ENCODE measurements around the gene CORT.
A peak's percentile ranks its signal among the peaks of the same experiment; 100 is the strongest.
"Not testable (repeated sequence)": the region's sequence is repeated elsewhere in the genome, so short reads cannot be mapped to it uniquely, and the experiment has no call there.

The CORT gene

GRCh38 chr1:10440305-10440704 is 9.5 kb upstream of the CORT start:
- DNase-seq, result no peak

- no peak for DNase-seq
These were observed 9.0 kb upstream of the CORT start for GRCh38 chr1:10440794-10441193.

- DNase-seq, result no peak
These were observed 5.6 kb upstream of the CORT start for GRCh38 chr1:10444248-10444647.

GRCh38 chr1:10444795-10445397 is 4.9 kb upstream of the CORT start:
- no peak for DNase-seq

- DNase-seq, result no peak
These were observed 2.9 kb upstream of the CORT start for GRCh38 chr1:10446790-10447422.

- no peak for DNase-seq
These were observed 454 bp downstream of the CORT start for GRCh38 chr1:10450156-10450814.

- no peak for DNase-seq
These were observed 1.0 kb downstream of the CORT start for GRCh38 chr1:10450836-10451235.

GRCh38 chr1:10451287-10451686 is 1.5 kb downstream of the CORT start:
- no peak for DNase-seq

- DNase-seq, result no peak
These were observed 6.2 kb downstream of the CORT start for GRCh38 chr1:10456048-10456447.

GRCh38 chr1:10456661-10457060 is 6.8 kb downstream of the CORT start:
- DNase-seq, result no peak

- not testable (repeated sequence) for DNase-seq
These were observed 7.6 kb downstream of the CORT start for GRCh38 chr1:10457462-10457861.

GRCh38 chr1:10457875-10458274 is 8.0 kb downstream of the CORT start:
- DNase-seq, result no peak

GRCh38 chr1:10459184-10459583 is 9.4 kb downstream of the CORT start:
- no peak for DNase-seq

GRCh38 chr1:10467078-10467477 is 17.2 kb downstream of the CORT start:
- DNase-seq, result no peak

- DNase-seq, result no peak
These were observed 20.2 kb downstream of the CORT start for GRCh38 chr1:10470043-10470442.

GRCh38 chr1:10471411-10472219 is 21.8 kb downstream of the CORT start:
- DNase-seq, result no peak

- DNase-seq, result peak; percentile 91
These were observed 22.7 kb downstream of the CORT start, which contains the start of gene DFFA for GRCh38 chr1:10472220-10473144. TSS of gene DFFA (minus strand) at chr1:10472529. CDS start at chr1:10472458, 71 bp downstream.

- no peak for DNase-seq
These were observed 23.4 kb downstream of the CORT start for GRCh38 chr1:10473145-10473765.

GRCh38 chr1:10474309-10474612 is 24.4 kb downstream of the CORT start:
- not testable (repeated sequence) for DNase-seq

- DNase-seq, result peak; percentile 86
These were observed 25.0 kb downstream of the CORT start, which contains the start of gene PEX14 for GRCh38 chr1:10474613-10475507. TSS of gene PEX14 (plus strand) at chr1:10474950. CDS start at chr1:10474967, 17 bp downstream.

GRCh38 chr1:10475510-10475909 is 25.7 kb downstream of the CORT start:
- DNase-seq, result no peak
